ENCODE measurements around the gene CACFD1.

GRCh38 chr9:133520121-133520835, 60.5 kb downstream of the CACFD1 start:
- no peak for TF ChIP-seq CTCF (IDR thresholded peaks at IDR 0.05; ENCODE audit: low read depth, low read length, poor library complexity, severe bottlenecking)
- no peak for TF ChIP-seq EZH2phosphoT487 (IDR thresholded peaks at IDR 0.05; ENCODE audit: borderline replicate concordance, low read length)

All from DOHH2 (cell line).